ENCODE data around the gene ARHGEF38.

The ARHGEF38 gene

GRCh38 chr4:105651884-105652283 is 99.5 kb downstream of the ARHGEF38 start:
- no peak overlapping the region for H2AK5ac ChIP-seq (ENCODE audit: low read length, severe bottlenecking)
- no peak overlapping the region for H2BK15ac ChIP-seq (ENCODE audit: low read depth, poor library complexity, severe bottlenecking)
- no peaks in the 10 kb centered on the region for H3K9me3 ChIP-seq (ENCODE audit: control insufficient read depth, low read length)
- H3K18ac ChIP-seq (ENCODE audit: low read depth in 1 of 2, low read length in 2 of 2) = no peak overlapping the region
- no peak overlapping the region for H3K9ac ChIP-seq (ENCODE audit: low read length)
- no peak overlapping the region for H3K14ac ChIP-seq (ENCODE audit: low read length in 2 of 2)
- DNase-seq = no peak
- no peak overlapping the region for H3K4me3 ChIP-seq (ENCODE audit: insufficient read depth in 1 of 2, low read depth in 1 of 2, low read length in 2 of 2)
- no peaks in the 10 kb centered on the region for H3K36me3 ChIP-seq (ENCODE audit: control insufficient read depth in 1 of 2, insufficient read depth in 2 of 2, low read depth in 1 of 2, low read length in 2 of 2)
- H3K4me2 ChIP-seq (ENCODE audit: low read length, poor library complexity, severe bottlenecking) = no peak overlapping the region
- no peak overlapping the region for H4K91ac ChIP-seq (ENCODE audit: low read length)
- H2BK120ac ChIP-seq (ENCODE audit: low read depth, low read length) = no peak overlapping the region
- H2AFZ ChIP-seq (ENCODE audit: low read depth, low read length) = no peak overlapping the region
- H3K4me1 ChIP-seq (ENCODE audit: control insufficient read depth, insufficient read depth, low read depth, low read length) = peaks cover 2% of the 10 kb centered on the region
- H3K23ac ChIP-seq (ENCODE audit: low read length in 2 of 2) = no peak overlapping the region
- H2BK12ac ChIP-seq (ENCODE audit: low read length in 2 of 2) = no peak overlapping the region
- no peak overlapping the region for H3K4ac ChIP-seq (ENCODE audit: low read depth in 1 of 2, low read length in 2 of 2)
- H3K79me1 ChIP-seq (replicated peaks; ENCODE audit: low read length, poor library complexity, severe bottlenecking) = no peaks in the 10 kb centered on the region
- no peak overlapping the region for H3K27ac ChIP-seq (ENCODE audit: low read length, poor library complexity, severe bottlenecking)
- H2BK5ac ChIP-seq (ENCODE audit: low read depth, low read length, poor library complexity, severe bottlenecking) = no peak overlapping the region
- H4K8ac ChIP-seq (ENCODE audit: low read length) = no peak overlapping the region
- H3K27me3 ChIP-seq (ENCODE audit: control insufficient read depth in 1 of 2, insufficient read depth in 1 of 2, low read length in 2 of 2) = peaks cover 0 to 5% of the 10 kb centered on the region in 2 experiments

- WGBS = 83% methylated on average over 2 of the region's 4 CpGs
- H2AK5ac ChIP-seq (ENCODE audit: low read length, severe bottlenecking) = no peak overlapping the region
Measured at GRCh38 chr4:105652286-105652888, 100.0 kb downstream of the ARHGEF38 start.

GRCh38 chr4:105657117-105657765 is 104.8 kb downstream of the ARHGEF38 start:
- Histone ChIP-seq H3K79me1 (replicated peaks; ENCODE audit: low read length, poor library complexity, severe bottlenecking) (no peaks in the 10 kb centered on the region), H3K9me3 (ENCODE audit: control insufficient read depth, low read length) (no peaks in the 10 kb centered on the region), H2AFZ (ENCODE audit: low read depth, low read length) (no peak overlapping the region), H3K4me3 (ENCODE audit: insufficient read depth in 1 of 2, low read depth in 1 of 2, low read length in 2 of 2) (no peak overlapping the region), H3K4me2 (ENCODE audit: low read length, poor library complexity, severe bottlenecking) (no peak overlapping the region), H2BK120ac (ENCODE audit: low read depth, low read length) (no peak overlapping the region), H4K8ac (ENCODE audit: low read length) (no peak overlapping the region), H3K9ac (ENCODE audit: low read length) (no peak overlapping the region), H3K4me1 (ENCODE audit: control insufficient read depth, insufficient read depth, low read depth, low read length) (no peaks in the 10 kb centered on the region), H3K18ac (ENCODE audit: low read depth in 1 of 2, low read length in 2 of 2) (no peak overlapping the region), H3K36me3 (ENCODE audit: control insufficient read depth in 1 of 2, insufficient read depth in 2 of 2, low read depth in 1 of 2, low read length in 2 of 2) (no peaks in the 10 kb centered on the region), H4K91ac (ENCODE audit: low read length) (no peak overlapping the region), H2AK5ac (ENCODE audit: low read length, severe bottlenecking) (no peak overlapping the region), H3K27ac (ENCODE audit: low read length, poor library complexity, severe bottlenecking) (no peak overlapping the region), H2BK12ac (ENCODE audit: low read length in 2 of 2) (no peak overlapping the region), H3K14ac (ENCODE audit: low read length in 2 of 2) (no peak overlapping the region), H2BK15ac (ENCODE audit: low read depth, poor library complexity, severe bottlenecking) (no peak overlapping the region), H3K4ac (ENCODE audit: low read depth in 1 of 2, low read length in 2 of 2) (no peak overlapping the region), H3K23ac (ENCODE audit: low read length in 2 of 2) (no peak overlapping the region), H3K27me3 (ENCODE audit: control insufficient read depth in 1 of 2, insufficient read depth in 1 of 2, low read length in 2 of 2) (no peaks in the 10 kb centered on the region), H2BK5ac (ENCODE audit: low read depth, low read length, poor library complexity, severe bottlenecking) (no peak overlapping the region)
- DNase-seq = no peak

More at GRCh38 chr4:105652286-105652888, 100.0 kb downstream of the ARHGEF38 start:
- H3K36me3 ChIP-seq (ENCODE audit: control insufficient read depth in 1 of 2, insufficient read depth in 2 of 2, low read depth in 1 of 2, low read length in 2 of 2) = no peaks in the 10 kb centered on the region
- no peak overlapping the region for H3K18ac ChIP-seq (ENCODE audit: low read depth in 1 of 2, low read length in 2 of 2)
- no peak overlapping the region for H2BK12ac ChIP-seq (ENCODE audit: low read length in 2 of 2)
- H2BK15ac ChIP-seq (ENCODE audit: low read depth, poor library complexity, severe bottlenecking) = no peak overlapping the region
- peaks cover 2% of the 10 kb centered on the region for H3K4me1 ChIP-seq (ENCODE audit: control insufficient read depth, insufficient read depth, low read depth, low read length)
- H3K9ac ChIP-seq (ENCODE audit: low read length) = no peak overlapping the region
- H3K4ac ChIP-seq (ENCODE audit: low read depth in 1 of 2, low read length in 2 of 2) = no peak overlapping the region
- H3K23ac ChIP-seq (ENCODE audit: low read length in 2 of 2) = no peak overlapping the region
- DNase-seq = no peak
- no peaks in the 10 kb centered on the region for H3K79me1 ChIP-seq (replicated peaks; ENCODE audit: low read length, poor library complexity, severe bottlenecking)
- H4K8ac ChIP-seq (ENCODE audit: low read length) = no peak overlapping the region
- H2AFZ ChIP-seq (ENCODE audit: low read depth, low read length) = no peak overlapping the region
- H3K4me2 ChIP-seq (ENCODE audit: low read length, poor library complexity, severe bottlenecking) = no peak overlapping the region
- no peak overlapping the region for H3K4me3 ChIP-seq (ENCODE audit: insufficient read depth in 1 of 2, low read depth in 1 of 2, low read length in 2 of 2)
- no peak overlapping the region for H4K91ac ChIP-seq (ENCODE audit: low read length)
- no peak overlapping the region for H2BK120ac ChIP-seq (ENCODE audit: low read depth, low read length)
- no peak overlapping the region for H2BK5ac ChIP-seq (ENCODE audit: low read depth, low read length, poor library complexity, severe bottlenecking)
- no peak overlapping the region for H3K14ac ChIP-seq (ENCODE audit: low read length in 2 of 2)
- H3K27ac ChIP-seq (ENCODE audit: low read length, poor library complexity, severe bottlenecking) = no peak overlapping the region
- H3K27me3 ChIP-seq (ENCODE audit: control insufficient read depth in 1 of 2, insufficient read depth in 1 of 2, low read length in 2 of 2) = peaks cover 0 to 5% of the 10 kb centered on the region in 2 experiments
- no peaks in the 10 kb centered on the region for H3K9me3 ChIP-seq (ENCODE audit: control insufficient read depth, low read length)

DNA sequence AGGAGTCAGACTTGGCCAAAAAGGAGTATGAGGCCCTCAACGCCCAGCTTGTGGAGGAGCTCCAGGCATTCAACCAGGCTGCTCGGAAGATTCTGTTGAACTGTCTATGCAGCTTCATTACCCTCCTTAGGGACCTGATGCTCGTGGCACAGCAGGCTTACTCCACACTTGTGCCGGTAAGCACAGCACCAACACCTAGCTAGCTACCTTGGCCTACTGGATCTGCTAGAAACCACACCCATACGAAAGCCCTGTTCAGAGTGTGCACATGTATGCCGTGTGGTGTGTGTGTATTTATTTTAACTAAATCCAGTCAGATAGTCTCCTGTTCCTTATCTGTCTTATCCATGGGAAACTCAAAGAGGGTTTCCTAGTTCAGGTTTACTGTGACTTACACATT is 106.8 kb downstream of the ARHGEF38 start:
- Histone ChIP-seq H3K79me1 (replicated peaks; ENCODE audit: low read length, poor library complexity, severe bottlenecking) (no peaks in the 10 kb centered on the region), H2BK15ac (ENCODE audit: low read depth, poor library complexity, severe bottlenecking) (no peak overlapping the region), H2AK5ac (ENCODE audit: low read length, severe bottlenecking) (no peak overlapping the region), H2BK5ac (ENCODE audit: low read depth, low read length, poor library complexity, severe bottlenecking) (no peak overlapping the region), H2BK12ac (ENCODE audit: low read length in 2 of 2) (no peak overlapping the region), H3K9me3 (ENCODE audit: control insufficient read depth, low read length) (no peaks in the 10 kb centered on the region), H3K36me3 (ENCODE audit: control insufficient read depth in 1 of 2, insufficient read depth in 2 of 2, low read depth in 1 of 2, low read length in 2 of 2) (no peaks in the 10 kb centered on the region), H3K9ac (ENCODE audit: low read length) (no peak overlapping the region), H3K14ac (ENCODE audit: low read length in 2 of 2) (no peak overlapping the region), H3K18ac (ENCODE audit: low read depth in 1 of 2, low read length in 2 of 2) (no peak overlapping the region), H2AFZ (ENCODE audit: low read depth, low read length) (no peak overlapping the region), H4K91ac (ENCODE audit: low read length) (no peak overlapping the region), H3K4me3 (ENCODE audit: insufficient read depth in 1 of 2, low read depth in 1 of 2, low read length in 2 of 2) (no peak overlapping the region), H3K23ac (ENCODE audit: low read length in 2 of 2) (no peak overlapping the region), H3K4me2 (ENCODE audit: low read length, poor library complexity, severe bottlenecking) (no peak overlapping the region), H2BK120ac (ENCODE audit: low read depth, low read length) (no peak overlapping the region), H4K8ac (ENCODE audit: low read length) (no peak overlapping the region), H3K27me3 (ENCODE audit: control insufficient read depth in 1 of 2, insufficient read depth in 1 of 2, low read length in 2 of 2) (no peaks in the 10 kb centered on the region), H3K27ac (ENCODE audit: low read length, poor library complexity, severe bottlenecking) (no peak overlapping the region), H3K4ac (ENCODE audit: low read depth in 1 of 2, low read length in 2 of 2) (no peak overlapping the region), H3K4me1 (ENCODE audit: control insufficient read depth, insufficient read depth, low read depth, low read length) (no peaks in the 10 kb centered on the region)
- no peak for DNase-seq
- 69% methylated on average over 3 of the region's 6 CpGs for WGBS
